GM10847 (cell line): ENCODE results near the gene CIB2.

Experiments used
- POLR2A ChIP-seq: IDR thresholded peaks from 2 replicates; pipeline ENCODE4 v1.6.1; 2011; ENCODE audit not compliant: insufficient read length; ENCODE audit errors: extremely low read depth

The CIB2 gene

DNA sequence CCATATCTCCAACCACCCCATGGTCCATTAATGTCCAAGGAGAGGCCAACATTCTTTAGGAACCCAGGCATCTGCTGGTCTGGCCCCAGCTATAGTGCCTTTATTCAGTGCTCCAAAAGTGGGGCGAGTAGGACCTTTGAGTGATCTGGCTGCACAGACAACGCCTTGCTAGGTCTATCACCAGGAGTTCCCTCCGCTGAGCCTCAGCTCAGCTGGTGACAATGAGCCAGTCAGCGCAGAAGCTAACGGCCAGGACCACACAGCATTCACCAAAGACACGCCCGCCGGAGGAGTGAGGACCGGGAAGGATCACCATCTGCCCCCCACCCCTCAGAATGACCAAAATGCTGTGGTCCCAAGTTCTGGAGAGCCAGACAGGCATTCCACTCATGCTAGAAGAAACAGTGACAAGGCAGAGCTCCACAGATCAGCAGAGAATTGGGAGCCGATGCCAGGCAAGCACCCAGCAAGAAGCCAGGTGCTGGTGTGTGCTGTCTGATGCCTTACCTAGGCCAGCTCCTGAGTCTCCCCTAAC, 72.8 kb downstream of the CIB2 start:
- TF ChIP-seq POLR2A: no peak

DNA sequence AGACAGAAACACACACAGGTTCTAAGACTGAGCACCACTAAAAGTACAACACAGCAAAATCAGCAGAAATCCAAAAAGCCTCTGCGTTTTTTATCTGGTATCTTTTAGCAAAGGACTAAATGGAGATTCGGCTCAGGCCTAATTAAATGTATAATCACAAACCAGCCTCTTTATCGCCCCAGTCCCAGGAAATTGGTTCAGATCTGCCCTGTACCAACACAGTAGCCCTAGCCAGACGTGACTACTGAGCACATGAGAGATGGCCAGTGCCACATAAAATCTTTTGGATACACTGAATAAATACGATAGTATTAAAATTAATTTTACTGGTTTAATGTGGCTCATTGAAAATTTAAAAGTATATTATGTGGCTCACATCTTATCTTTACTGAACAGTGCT, 73.4 kb downstream of the CIB2 start:
- no peak for TF ChIP-seq POLR2A

DNA sequence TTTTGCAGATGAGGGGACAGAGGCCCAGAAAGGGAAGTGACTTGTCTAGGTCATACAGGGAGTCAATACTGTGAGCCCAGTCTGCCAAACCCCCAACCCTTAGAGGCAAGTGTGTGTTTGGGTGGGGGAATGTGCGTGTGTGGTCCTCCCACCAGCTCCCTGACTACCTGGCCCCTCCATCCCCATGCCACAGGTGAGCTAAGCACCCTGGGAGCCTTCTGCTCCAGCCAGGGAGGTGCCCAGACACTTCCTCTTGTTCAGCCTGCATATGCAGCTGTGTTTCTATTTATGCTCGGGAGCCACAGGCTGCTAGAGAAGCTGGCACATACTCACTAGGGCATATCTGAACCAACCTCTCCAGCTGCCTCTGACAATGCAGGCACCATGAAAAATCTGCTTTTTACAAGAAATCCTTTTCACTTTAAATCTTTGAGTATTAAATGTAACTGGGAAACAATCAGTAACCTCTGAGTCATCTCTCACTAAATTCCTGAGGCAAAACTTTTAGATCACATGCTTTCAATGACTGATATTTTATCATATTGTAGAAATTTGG, 74.5 kb downstream of the CIB2 start:
- no peak for TF ChIP-seq POLR2A

DNA sequence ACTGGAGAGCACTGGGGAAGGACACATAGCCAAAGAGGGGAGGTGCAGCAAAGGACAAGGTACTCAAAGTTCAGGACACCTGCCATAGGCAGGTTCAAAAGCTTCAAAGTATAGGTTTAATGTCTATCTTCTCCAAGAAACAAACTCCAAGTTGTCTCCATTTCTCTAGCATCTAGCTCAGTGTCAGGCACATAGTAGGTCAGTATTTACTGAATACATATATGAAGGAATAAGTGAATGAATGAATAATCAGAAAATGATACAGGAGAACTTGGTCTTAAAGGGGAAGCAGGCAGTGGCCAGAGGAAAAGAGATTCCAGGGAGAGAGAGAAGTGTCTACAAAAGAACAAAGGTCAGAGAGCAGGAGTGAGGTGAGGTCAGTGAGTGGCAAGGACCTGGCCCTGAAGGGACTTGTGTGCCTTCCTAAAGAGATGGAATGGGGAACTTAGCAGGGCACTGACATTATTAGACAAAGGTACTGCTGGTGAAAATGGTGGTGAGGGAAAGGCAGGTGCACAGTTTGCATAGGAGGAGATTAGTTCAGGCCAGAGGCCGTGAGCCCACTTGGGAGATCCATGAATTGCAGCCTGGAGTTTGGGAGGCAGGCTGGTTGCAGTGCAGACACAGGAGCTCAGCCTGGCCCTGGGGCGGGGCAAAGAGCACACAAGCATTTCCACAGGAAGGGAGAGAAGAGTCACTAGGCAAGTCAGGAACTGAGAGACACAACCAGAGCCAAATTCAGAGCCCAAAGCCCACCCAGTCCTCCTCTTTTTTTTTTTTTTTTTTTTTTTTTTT, 75.1 kb downstream of the CIB2 start:
- no peak for TF ChIP-seq POLR2A

DNA sequence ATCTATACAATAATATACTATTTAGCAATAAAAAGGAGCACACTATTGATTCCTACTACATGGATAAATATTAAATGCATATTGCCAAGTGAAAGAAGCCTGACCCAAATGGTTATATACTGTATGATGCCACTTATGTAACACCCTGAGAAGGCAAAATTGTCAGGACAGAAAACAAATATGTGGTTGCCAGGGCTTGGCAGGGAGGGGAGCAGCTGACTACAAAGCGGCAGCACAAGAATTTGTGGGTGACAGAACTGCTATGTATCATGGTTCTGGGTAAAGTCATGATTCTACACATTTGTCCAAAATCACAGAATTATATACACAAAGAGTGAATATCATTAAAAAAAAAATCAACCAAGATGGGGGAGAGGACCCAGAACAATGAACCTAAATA, 76.3 kb downstream of the CIB2 start:
- no peak for TF ChIP-seq POLR2A
